Measurements from ENCODE around the gene RHBDF1.

Gene RHBDF1

GRCh38 chr16:91484-91883 is 19.1 kb upstream of the RHBDF1 start:
- DNase-seq: no peak

GRCh38 chr16:89391-90302 is 17.2 kb upstream of the RHBDF1 start:
- DNase-seq: no peak

GRCh38 chr16:88613-89012 is 16.2 kb upstream of the RHBDF1 start:
- no peak for DNase-seq

GRCh38 chr16:86483-86952 is 14.1 kb upstream of the RHBDF1 start:
- no peak for DNase-seq

- no peak for DNase-seq
Observed at GRCh38 chr16:85865-86264, 13.4 kb upstream of the RHBDF1 start.

- no peak for DNase-seq
Observed at GRCh38 chr16:85407-85782, 13.0 kb upstream of the RHBDF1 start.

GRCh38 chr16:84718-85406 is 12.4 kb upstream of the RHBDF1 start:
- no peak for DNase-seq

GRCh38 chr16:83781-84615 is 11.6 kb upstream of the RHBDF1 start:
- no peak for DNase-seq

- DNase-seq: no peak
Observed at GRCh38 chr16:83060-83603, 10.7 kb upstream of the RHBDF1 start.

- no peak for DNase-seq
Observed at GRCh38 chr16:79151-80054, 7.0 kb upstream of the RHBDF1 start.

GRCh38 chr16:78444-79150 is 6.2 kb upstream of the RHBDF1 start:
- DNase-seq: no peak

- no peak for DNase-seq
Observed at GRCh38 chr16:77807-78443, 5.5 kb upstream of the RHBDF1 start, which contains the start of gene MPG. Gene MPG (plus strand): TSS chr16:78225. CDS start chr16:78310, 85 bp downstream.

- no peak for DNase-seq
Observed at GRCh38 chr16:77273-77806, 4.9 kb upstream of the RHBDF1 start.

GRCh38 chr16:76535-77272 is 4.3 kb upstream of the RHBDF1 start:
- no peak for DNase-seq

GRCh38 chr16:75580-76501 is 3.4 kb upstream of the RHBDF1 start:
- no peak for DNase-seq

- no peak for DNase-seq
Observed at GRCh38 chr16:74747-75334, 2.4 kb upstream of the RHBDF1 start.

GRCh38 chr16:74051-74746 is 1.8 kb upstream of the RHBDF1 start:
- no peak for DNase-seq
